ENCODE measurements around the gene SKP2. TPM values are rescaled to one million over a fixed set of nuclear protein-coding genes. Genes with fewer than 3 reads are reported as not detected.

Gene SKP2
- total RNA-seq, 1 donor from 2014 or later: 14.4 TPM

DNA sequence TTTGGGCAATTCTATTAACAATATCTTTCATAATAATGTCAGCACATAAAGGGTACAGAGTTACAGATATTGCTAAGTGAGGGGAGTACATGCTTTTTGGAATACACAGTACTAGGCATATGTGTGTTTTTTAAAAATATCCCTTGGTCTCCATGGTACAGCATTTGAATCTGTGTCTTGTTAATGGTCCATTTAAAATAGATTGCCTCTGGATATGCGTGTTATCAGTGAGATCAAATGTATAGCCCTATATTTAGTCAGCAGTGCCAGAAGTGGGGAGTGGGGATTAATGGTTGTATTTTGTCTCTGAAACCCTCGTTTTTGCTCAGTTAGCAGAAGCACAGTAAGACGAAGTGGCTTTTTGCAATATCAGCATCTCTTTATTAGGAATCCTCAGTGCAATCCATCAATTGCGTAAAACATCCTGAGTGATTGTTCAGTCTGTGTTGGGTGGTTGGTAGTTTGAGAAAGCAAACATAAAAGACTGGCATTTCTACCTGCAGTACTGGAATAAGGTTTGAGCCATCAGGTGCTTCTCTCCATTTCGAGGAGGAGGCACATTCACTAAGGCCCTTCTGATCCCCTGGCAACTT is 19.0 kb downstream of the SKP2 start:
- intact Hi-C loops (cut with DNase I): no loop called here
- Histone ChIP-seq H3K4me1 (no peaks in the 10 kb centered on the region), H3K36me3 (peaks cover 52 to 73% of the 10 kb centered on the region in 2 donors)

DNA sequence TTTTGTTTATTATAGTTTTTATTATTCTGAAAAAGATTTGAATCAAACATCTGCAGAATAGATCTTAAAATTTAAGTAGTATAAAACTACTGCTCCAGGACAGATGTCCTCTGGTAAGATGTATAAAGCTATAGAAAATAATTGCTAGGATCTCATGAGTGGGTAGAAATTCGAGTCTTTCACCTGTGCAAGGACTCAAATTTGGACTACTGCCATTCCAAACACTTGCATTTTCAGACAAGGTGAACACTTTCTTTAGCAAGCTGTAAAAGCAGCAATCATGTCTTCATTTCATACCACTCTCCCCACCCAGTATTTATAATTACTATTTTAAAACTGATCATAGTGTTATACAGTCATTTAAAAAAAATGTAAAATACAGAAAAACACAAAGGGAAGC is 20.7 kb downstream of the SKP2 start:
- H3K9me3 ChIP-seq: no peaks in the 10 kb centered on the region
- H3K4me3 ChIP-seq: no peak overlapping the region
- H3K27ac ChIP-seq: no peak overlapping the region
- H3K27me3 ChIP-seq: no peaks in the 10 kb centered on the region
- DNase-seq (ENCODE audit: low spot score in 2 of 2): no peak
- H3K4me1 ChIP-seq: no peaks in the 10 kb centered on the region
- H3K36me3 ChIP-seq: peaks cover 48 to 67% of the 10 kb centered on the region in 2 donors
- TF ChIP-seq, protein P1, sequence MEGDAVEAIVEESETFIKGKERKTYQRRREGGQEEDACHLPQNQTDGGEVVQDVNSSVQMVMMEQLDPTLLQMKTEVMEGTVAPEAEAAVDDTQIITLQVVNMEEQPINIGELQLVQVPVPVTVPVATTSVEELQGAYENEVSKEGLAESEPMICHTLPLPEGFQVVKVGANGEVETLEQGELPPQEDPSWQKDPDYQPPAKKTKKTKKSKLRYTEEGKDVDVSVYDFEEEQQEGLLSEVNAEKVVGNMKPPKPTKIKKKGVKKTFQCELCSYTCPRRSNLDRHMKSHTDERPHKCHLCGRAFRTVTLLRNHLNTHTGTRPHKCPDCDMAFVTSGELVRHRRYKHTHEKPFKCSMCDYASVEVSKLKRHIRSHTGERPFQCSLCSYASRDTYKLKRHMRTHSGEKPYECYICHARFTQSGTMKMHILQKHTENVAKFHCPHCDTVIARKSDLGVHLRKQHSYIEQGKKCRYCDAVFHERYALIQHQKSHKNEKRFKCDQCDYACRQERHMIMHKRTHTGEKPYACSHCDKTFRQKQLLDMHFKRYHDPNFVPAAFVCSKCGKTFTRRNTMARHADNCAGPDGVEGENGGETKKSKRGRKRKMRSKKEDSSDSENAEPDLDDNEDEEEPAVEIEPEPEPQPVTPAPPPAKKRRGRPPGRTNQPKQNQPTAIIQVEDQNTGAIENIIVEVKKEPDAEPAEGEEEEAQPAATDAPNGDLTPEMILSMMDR (IDR thresholded peaks at IDR 0.05): no peak
- intact Hi-C loops (cut with DNase I): no loop called here

More for the DNA sequence above, 19.0 kb downstream of the SKP2 start:
- no peaks in the 10 kb centered on the region for H3K27me3 ChIP-seq
- no peak overlapping the region for H3K4me3 ChIP-seq
- no peaks in the 10 kb centered on the region for H3K9me3 ChIP-seq
- TF ChIP-seq, protein P1 (IDR thresholded peaks at IDR 0.05): no peak
- no peak overlapping the region for H3K27ac ChIP-seq
- no peak for DNase-seq (ENCODE audit: low spot score in 2 of 2)

DNA sequence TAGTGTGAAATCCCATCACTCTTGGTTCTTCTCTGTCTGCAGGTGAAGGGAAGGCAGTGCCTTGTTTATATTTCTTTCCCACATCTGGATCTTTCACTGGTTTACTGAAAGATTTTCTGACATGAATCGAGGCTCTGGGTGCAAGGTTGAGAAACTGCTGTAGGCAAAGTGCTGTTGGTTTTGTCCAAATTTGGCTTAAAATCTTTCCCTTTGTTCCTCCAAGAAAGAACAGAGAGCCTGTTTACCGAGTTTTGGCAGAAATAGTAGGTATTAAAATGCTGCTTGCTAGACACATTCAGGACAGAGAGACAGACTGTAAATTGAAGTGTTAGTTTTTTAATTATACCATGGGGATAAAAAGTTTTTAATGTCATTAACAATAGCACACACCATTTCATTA is 21.5 kb downstream of the SKP2 start:
- no peak overlapping the region for H3K4me3 ChIP-seq
- H3K36me3 ChIP-seq: peaks cover 42 to 60% of the 10 kb centered on the region in 2 donors
- TF ChIP-seq, protein P1 (IDR thresholded peaks at IDR 0.05): no peak
- no peaks in the 10 kb centered on the region for H3K27me3 ChIP-seq
- DNase-seq (ENCODE audit: low spot score in 2 of 2): no peak
- intact Hi-C loops (cut with DNase I): no loop called here
- no peaks in the 10 kb centered on the region for H3K4me1 ChIP-seq
- H3K9me3 ChIP-seq: no peaks in the 10 kb centered on the region
- no peak overlapping the region for H3K27ac ChIP-seq

DNA sequence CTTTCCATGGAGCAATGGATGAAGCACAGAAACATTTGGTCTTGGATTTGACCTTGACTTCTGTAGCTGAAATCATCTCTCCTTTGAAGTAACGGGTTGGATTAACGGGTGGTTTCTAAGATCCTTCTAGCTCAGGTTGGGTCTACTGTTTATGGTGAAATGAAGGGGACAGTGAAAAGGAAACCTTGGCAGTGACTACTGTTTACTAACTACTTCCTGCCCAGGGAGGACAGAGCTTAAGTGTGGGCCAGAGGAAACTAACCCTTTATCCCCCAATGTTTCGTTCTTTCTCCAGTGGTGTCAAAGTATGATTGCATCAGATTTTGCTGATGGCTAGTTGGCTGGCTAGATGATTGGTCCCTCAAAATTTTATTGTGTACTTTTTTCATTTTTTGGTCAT is 22.2 kb downstream of the SKP2 start:
- no peaks in the 10 kb centered on the region for H3K27me3 ChIP-seq
- TF ChIP-seq, protein P1 (IDR thresholded peaks at IDR 0.05): no peak
- no peaks in the 10 kb centered on the region for H3K4me1 ChIP-seq
- H3K4me3 ChIP-seq: no peak overlapping the region
- intact Hi-C loops (cut with DNase I): no loop called here
- peaks cover 41 to 60% of the 10 kb centered on the region in 2 donors for H3K36me3 ChIP-seq
- H3K27ac ChIP-seq: no peak overlapping the region
- no peaks in the 10 kb centered on the region for H3K9me3 ChIP-seq
- no peak for DNase-seq (ENCODE audit: low spot score in 2 of 2)

DNA sequence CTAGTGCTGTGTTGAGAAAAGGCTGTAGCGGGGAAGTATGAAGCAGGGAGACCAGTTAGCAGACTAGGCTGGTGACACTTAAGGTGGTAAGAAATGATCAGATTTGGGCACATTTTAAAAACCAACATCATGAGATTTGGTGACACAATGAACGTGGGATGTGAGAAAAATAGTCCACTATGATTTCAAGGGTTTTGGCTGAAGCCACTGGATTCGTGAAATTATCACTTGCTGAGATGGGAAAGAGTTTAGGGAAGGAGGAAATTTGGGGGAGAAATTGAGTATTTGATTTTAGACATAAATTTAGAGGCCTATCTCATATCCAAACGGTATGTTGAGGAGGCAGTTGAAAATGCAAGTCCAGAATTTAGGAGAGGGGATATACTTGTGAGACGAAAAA is 23.1 kb downstream of the SKP2 start:
- H3K4me1 ChIP-seq: no peaks in the 10 kb centered on the region
- no peak for DNase-seq (ENCODE audit: low spot score in 2 of 2)
- peaks cover 39 to 59% of the 10 kb centered on the region in 2 donors for H3K36me3 ChIP-seq
- TF ChIP-seq, protein P1 (IDR thresholded peaks at IDR 0.05): no peak
- no peak overlapping the region for H3K4me3 ChIP-seq
- no peaks in the 10 kb centered on the region for H3K9me3 ChIP-seq
- intact Hi-C loops (cut with DNase I): loop anchor here (5.0 kb wide), 1 partner anchor 132 kb away; no protein-coding TSS in a partner anchor
- H3K27me3 ChIP-seq: no peaks in the 10 kb centered on the region
- no peak overlapping the region for H3K27ac ChIP-seq

Data from ascending aorta (tissue), 2 donors.